ENCODE measurements around the gene SIPA1L2. TPM values are rescaled to one million over a fixed set of nuclear protein-coding genes. Genes with fewer than 3 reads are reported as not detected.

The SIPA1L2 gene
- total RNA-seq, 1 experiment from 2014 or later, result 3.4 TPM

GRCh38 chr1:232597721-232598120 lies 32.2 kb downstream of the SIPA1L2 start:
- peaks cover 18% of the 10 kb centered on the region for H3K4me1 ChIP-seq (ENCODE audit: insufficient read depth, low read length, poor library complexity, severe bottlenecking)
- intact Hi-C loops (cut with micrococcal nuclease; ENCODE audit: unreplicated experiment), result no loop called here
- H3K4me3 ChIP-seq (ENCODE audit: low read depth, low read length, poor library complexity, severe bottlenecking), result no peak overlapping the region
- BruUV-seq (replicated peaks), result no TSS peak
- no peaks in the 10 kb centered on the region for H3K27me3 ChIP-seq (replicated peaks; ENCODE audit: insufficient read depth, low read depth, low read length, poor library complexity)
- POLR2A ChIA-PET (ENCODE audit: low non-redundant PET), result interaction anchor here (0.6 kb wide), 1 partner anchor 24 kb away, joined by 5 read pairs; no protein-coding TSS in a partner anchor
- no peak for DNase-seq (ENCODE audit: low spot score)
- H3K36me3 ChIP-seq (ENCODE audit: insufficient read depth, low read length, poor library complexity, severe bottlenecking), result no peaks in the 10 kb centered on the region
- TF ChIP-seq EZH2 (IDR thresholded peaks at IDR 0.05; ENCODE audit: borderline replicate concordance, low read depth, low read length, poor library complexity, severe bottlenecking) (no peak), CTCF (conservative IDR thresholded peaks at IDR 0.05; ENCODE audit: low read depth, low read length) (no peak)
- CTCF ChIA-PET, result no interaction called here
- H3K9me3 ChIP-seq (ENCODE audit: low read depth, low read length, poor library complexity, severe bottlenecking), result no peaks in the 10 kb centered on the region
- H3K27ac ChIP-seq (ENCODE audit: low read depth, low read length, poor library complexity, severe bottlenecking), result no peak overlapping the region

GRCh38 chr1:232596666-232597303 lies 33.1 kb downstream of the SIPA1L2 start:
- Histone ChIP-seq H3K4me3 (ENCODE audit: low read depth, low read length, poor library complexity, severe bottlenecking) (no peak overlapping the region), H3K4me1 (ENCODE audit: insufficient read depth, low read length, poor library complexity, severe bottlenecking) (peaks cover 18% of the 10 kb centered on the region), H3K27ac (ENCODE audit: low read depth, low read length, poor library complexity, severe bottlenecking) (no peak overlapping the region), H3K36me3 (ENCODE audit: insufficient read depth, low read length, poor library complexity, severe bottlenecking) (no peaks in the 10 kb centered on the region), H3K27me3 (replicated peaks; ENCODE audit: insufficient read depth, low read depth, low read length, poor library complexity) (no peaks in the 10 kb centered on the region), H3K9me3 (ENCODE audit: low read depth, low read length, poor library complexity, severe bottlenecking) (no peaks in the 10 kb centered on the region)
- no peak for DNase-seq (ENCODE audit: low spot score)
- ChIA-PET POLR2A (ENCODE audit: low non-redundant PET) (no interaction called here), CTCF (no interaction called here)
- intact Hi-C loops (cut with micrococcal nuclease; ENCODE audit: unreplicated experiment), result no loop called here
- BruUV-seq (replicated peaks), result no TSS peak
- TF ChIP-seq EZH2 (IDR thresholded peaks at IDR 0.05; ENCODE audit: borderline replicate concordance, low read depth, low read length, poor library complexity, severe bottlenecking), result no peak
- no peak for TF ChIP-seq CTCF (conservative IDR thresholded peaks at IDR 0.05; ENCODE audit: low read depth, low read length)

GRCh38 chr1:232594768-232595698 lies 34.9 kb downstream of the SIPA1L2 start:
- H3K36me3 ChIP-seq (ENCODE audit: insufficient read depth, low read length, poor library complexity, severe bottlenecking), result no peaks in the 10 kb centered on the region
- no peak overlapping the region for H3K4me3 ChIP-seq (ENCODE audit: low read depth, low read length, poor library complexity, severe bottlenecking)
- no peak overlapping the region for H3K27ac ChIP-seq (ENCODE audit: low read depth, low read length, poor library complexity, severe bottlenecking)
- intact Hi-C loops (cut with micrococcal nuclease; ENCODE audit: unreplicated experiment), result no loop called here
- POLR2A ChIA-PET (ENCODE audit: low non-redundant PET), result interaction anchor here (0.6 kb wide), 1 partner anchor 56 kb away, joined by 14 read pairs; no protein-coding TSS in a partner anchor
- peaks cover 16% of the 10 kb centered on the region for H3K4me1 ChIP-seq (ENCODE audit: insufficient read depth, low read length, poor library complexity, severe bottlenecking)
- no peaks in the 10 kb centered on the region for H3K27me3 ChIP-seq (replicated peaks; ENCODE audit: insufficient read depth, low read depth, low read length, poor library complexity)
- CTCF ChIA-PET, result no interaction called here
- no peak for DNase-seq (ENCODE audit: low spot score)
- TF ChIP-seq CTCF (conservative IDR thresholded peaks at IDR 0.05; ENCODE audit: low read depth, low read length), result no peak
- no peak for TF ChIP-seq EZH2 (IDR thresholded peaks at IDR 0.05; ENCODE audit: borderline replicate concordance, low read depth, low read length, poor library complexity, severe bottlenecking)
- BruUV-seq (replicated peaks), result no TSS peak
- no peaks in the 10 kb centered on the region for H3K9me3 ChIP-seq (ENCODE audit: low read depth, low read length, poor library complexity, severe bottlenecking)

Data from A673 (cell line).